ENCODE results near the gene CMSS1.

DNA sequence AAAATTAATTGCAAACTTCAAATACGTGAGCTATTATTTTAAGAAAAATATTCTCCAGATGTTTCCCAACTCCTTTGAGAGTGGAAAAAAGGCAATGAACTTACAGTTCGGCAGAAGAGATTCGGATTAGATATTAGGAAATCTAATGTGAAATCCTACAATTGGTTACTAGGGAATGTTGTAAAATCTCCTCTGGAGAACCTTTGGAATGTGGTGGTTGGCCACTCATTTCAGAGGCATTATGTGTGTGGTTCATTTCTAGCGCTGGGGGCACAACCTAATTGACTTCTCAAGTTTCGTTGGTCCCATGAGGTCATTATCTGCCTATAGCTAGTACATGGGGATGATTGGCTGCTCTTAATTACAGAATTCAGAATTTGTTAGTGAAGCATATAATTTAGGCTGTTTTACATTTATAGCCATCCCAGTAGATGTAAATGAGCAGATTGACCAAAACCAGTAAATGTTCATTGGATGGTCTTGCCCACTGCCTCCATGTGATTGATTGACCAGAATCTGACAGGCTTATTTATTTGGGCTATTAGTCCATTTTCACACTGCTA, 34.6 kb upstream of the CMSS1 start:
- no peak for TF ChIP-seq ISL1 (CRISPR knock-in tag; IDR thresholded peaks at IDR 0.05)
- TF ChIP-seq CSRNP3 (CRISPR knock-in tag; IDR thresholded peaks at IDR 0.05), result no peak
- TF ChIP-seq GLIS3 (CRISPR knock-in tag; IDR thresholded peaks at IDR 0.05), result no peak
- TF ChIP-seq RARB (CRISPR knock-in tag; IDR thresholded peaks at IDR 0.05), result no peak

Measured in SK-N-SH treated with all-trans-retinoic acid at 6 μM for 48 hours (cell line).